GM12892 (cell line): ENCODE data around the gene CXCR6.

Experiments used
- DNase-seq: peaks from one replicate; pipeline ENCODE4 v3.0.0; 2011; ENCODE audit not compliant: insufficient read length
- FAIRE-seq: peaks from 2 replicates; lab custom pipeline; 2011; peaks lifted over from hg19 to GRCh38; lab: Jason Lieb, UNC
- POLR2A ChIP-seq: IDR thresholded peaks from 2 replicates; pipeline ENCODE4 v1.6.1; 2011; ENCODE audit warnings: low read depth, low read length, control low read depth
- POLR2AphosphoS5 ChIP-seq: IDR thresholded peaks from 2 replicates; pipeline ENCODE4 v1.6.1; 2011; ENCODE audit warnings: low read depth, low read length, control low read depth
- TAF1 ChIP-seq: IDR thresholded peaks from 2 replicates; pipeline ENCODE4 v1.6.1; 2011; ENCODE audit warnings: low read depth, mild to moderate bottlenecking, control low read depth, low read length, borderline replicate concordance

Gene CXCR6

GRCh38 chr3:45964139-45964538, 20.9 kb downstream of the CXCR6 start:
- peak; percentile 92 for FAIRE-seq
- peak; percentile 33 for DNase-seq
- TF ChIP-seq TAF1 (no peak), POLR2AphosphoS5 (no peak), POLR2A (no peak)

- FAIRE-seq = peak; percentile 30
These were observed 22.0 kb downstream of the CXCR6 start for GRCh38 chr3:45965253-45965652.

DNA sequence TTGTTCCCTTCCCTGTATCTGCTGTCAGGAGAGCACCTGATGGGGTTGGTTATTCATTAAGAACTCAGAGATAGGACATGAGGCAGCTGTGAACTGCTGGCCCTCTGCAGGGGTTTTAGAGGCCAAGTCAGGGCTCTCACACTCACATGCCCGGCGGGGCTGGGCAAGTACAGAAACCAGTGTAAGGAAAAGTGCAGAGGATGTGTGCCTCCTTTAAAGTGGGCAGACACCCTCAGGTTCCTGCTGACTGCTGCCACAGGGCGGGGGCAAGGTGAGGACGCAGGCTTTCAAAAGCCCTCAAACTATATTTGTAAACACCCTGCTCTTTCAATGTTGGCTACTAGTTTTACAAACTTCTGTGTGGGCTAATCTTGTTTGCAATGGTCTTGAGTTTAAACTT, 22.4 kb downstream of the CXCR6 start:
- TF ChIP-seq POLR2AphosphoS5 (no peak), POLR2A (no peak), TAF1 (no peak)
- FAIRE-seq (no peak), DNase-seq (no peak)

More at GRCh38 chr3:45965253-45965652, 22.0 kb downstream of the CXCR6 start:
- TF ChIP-seq TAF1 (no peak), POLR2AphosphoS5 (no peak), POLR2A (no peak)
- no peak for DNase-seq

GRCh38 chr3:45966371-45966791, 23.1 kb downstream of the CXCR6 start:
- FAIRE-seq = no peak
- DNase-seq = no peak
- TF ChIP-seq TAF1 = no peak
- no peak for TF ChIP-seq POLR2AphosphoS5
- TF ChIP-seq POLR2A = no peak

DNA sequence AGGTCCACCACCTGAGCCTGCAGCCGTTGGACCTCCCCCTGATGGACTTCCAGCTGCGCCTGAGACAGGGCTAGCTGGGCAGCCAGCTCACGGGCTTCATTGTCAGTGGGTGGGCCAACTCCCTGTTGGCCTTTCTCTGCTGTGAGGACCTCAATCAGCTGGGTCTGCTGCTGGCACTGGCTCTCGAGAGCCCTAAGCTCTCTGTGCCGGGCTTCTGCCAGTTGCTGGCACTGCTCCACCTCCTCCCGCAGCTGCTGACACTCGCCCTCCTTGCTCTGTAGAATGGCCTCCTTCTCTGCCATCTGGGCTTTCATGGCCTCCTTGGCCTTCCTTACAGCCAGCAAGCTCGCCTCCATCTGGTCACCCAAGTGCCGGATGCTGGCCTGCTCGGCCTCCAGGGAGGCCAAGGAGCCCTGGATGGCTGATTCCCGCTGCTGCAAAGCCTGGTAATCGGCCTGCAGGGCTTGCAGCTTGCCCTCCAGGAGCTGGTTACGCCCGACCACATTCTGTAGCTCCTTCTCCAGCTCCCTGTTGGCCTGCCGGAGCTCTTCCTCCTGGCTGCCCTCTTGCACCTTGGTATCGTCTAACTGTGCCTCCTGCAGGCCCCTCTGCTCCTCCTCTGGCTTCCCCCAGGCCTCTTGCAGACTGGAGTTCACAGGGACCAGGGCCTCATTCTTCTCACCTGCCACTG, 23.8 kb downstream of the CXCR6 start:
- DNase-seq (no peak), FAIRE-seq (no peak)
- TF ChIP-seq TAF1 (no peak), POLR2AphosphoS5 (no peak), POLR2A (no peak)

DNA sequence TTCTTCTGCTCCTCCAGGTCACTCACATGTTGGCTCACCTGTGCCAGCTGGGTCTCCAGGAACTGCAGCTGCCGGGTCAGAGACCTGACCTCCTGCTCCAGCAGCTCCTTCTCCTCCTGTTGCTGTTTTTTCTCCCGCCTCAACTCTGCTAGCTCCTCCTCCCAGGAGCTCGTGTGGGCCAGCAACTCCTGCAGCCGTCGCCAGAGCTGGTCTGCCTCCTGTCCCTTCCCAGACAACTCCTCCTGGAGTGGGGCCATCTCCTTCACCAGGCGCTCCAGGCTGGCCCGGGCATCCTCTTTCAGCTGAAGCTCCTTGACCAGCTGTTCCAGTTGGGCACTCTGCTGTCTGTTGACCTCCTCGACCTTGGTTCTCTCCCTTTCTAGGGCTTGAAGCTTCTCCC, 24.5 kb downstream of the CXCR6 start:
- DNase-seq (no peak), FAIRE-seq (no peak)
- TF ChIP-seq POLR2A = no peak
- TF ChIP-seq POLR2AphosphoS5 = no peak
- no peak for TF ChIP-seq TAF1

GRCh38 chr3:45968149-45968548, 24.9 kb downstream of the CXCR6 start:
- TF ChIP-seq POLR2A (no peak), POLR2AphosphoS5 (no peak), TAF1 (no peak)
- DNase-seq (no peak), FAIRE-seq (no peak)

DNA sequence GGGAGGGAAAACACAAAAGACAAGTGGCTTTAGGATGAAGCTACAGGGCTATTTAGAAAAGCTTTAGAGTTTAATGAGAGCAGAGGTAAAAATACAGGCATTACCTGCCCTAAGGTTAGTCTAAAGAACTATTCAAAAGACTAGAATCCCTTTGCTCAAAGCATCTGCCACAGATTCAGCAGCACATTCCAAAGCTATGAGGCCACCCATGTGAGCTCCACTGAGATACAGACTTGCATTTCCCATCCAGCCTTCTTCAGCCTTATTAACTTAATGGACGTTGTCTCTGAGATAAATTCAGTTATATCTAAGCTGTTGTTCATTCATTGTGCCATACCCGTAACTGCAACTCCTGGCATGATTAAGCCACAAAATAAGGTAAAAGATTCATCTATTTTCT, 25.4 kb downstream of the CXCR6 start:
- DNase-seq (no peak), FAIRE-seq (no peak)
- TF ChIP-seq TAF1 = no peak
- no peak for TF ChIP-seq POLR2A
- TF ChIP-seq POLR2AphosphoS5 = no peak

GRCh38 chr3:45969116-45969515, 25.9 kb downstream of the CXCR6 start:
- TF ChIP-seq POLR2AphosphoS5 (no peak), POLR2A (no peak), TAF1 (no peak)
- FAIRE-seq (no peak), DNase-seq (no peak)

DNA sequence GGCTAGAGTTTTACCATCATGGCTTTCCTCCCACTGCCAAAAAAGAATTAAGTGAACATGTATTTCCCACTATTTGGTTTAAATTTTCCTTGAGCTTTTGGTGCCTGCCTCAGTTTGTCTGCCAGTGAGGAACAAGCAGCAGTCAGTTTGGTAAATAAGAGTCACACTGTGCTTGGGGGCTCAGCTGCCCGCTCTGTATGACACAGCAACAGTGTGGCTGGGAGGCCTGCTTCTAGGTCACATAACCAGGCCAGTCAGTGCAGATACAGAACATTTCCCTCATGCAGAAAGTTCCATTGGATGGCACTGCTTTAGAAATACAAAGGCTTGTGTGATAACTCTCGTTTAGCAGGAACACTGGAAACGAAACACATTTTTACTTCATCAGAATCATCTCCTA, 26.7 kb downstream of the CXCR6 start:
- TF ChIP-seq POLR2A (no peak), TAF1 (no peak), POLR2AphosphoS5 (no peak)
- FAIRE-seq (peak; percentile 21), DNase-seq (no peak)

GRCh38 chr3:45972534-45973402, 29.5 kb downstream of the CXCR6 start:
- FAIRE-seq (peak; percentile 81), DNase-seq (no peak)
- no peak for TF ChIP-seq TAF1
- no peak for TF ChIP-seq POLR2A
- no peak for TF ChIP-seq POLR2AphosphoS5

DNA sequence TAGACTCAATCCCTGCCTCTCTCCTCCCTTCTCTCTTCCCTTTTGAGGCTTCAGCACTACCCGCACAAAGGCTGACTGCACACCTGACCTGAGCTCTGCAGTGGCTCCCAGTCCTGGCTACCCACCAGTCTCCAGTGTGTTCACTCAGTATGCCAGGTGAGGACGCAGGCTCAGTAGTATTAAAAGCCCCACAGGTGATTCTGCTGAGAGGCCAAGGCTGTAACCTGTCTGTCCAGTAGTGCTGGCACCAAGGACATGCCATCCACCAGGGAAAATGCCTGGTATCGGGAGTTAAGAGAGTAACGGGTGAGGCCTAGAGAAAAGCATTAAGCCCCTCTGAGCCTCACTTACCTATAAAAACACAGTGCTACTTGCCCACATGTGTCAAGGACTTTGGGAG, 31.4 kb downstream of the CXCR6 start:
- DNase-seq (no peak), FAIRE-seq (no peak)
- TF ChIP-seq POLR2A (no peak), TAF1 (no peak), POLR2AphosphoS5 (no peak)

GRCh38 chr3:45975686-45976085, 32.4 kb downstream of the CXCR6 start:
- TF ChIP-seq POLR2AphosphoS5 (no peak), TAF1 (no peak), POLR2A (no peak)
- FAIRE-seq (no peak), DNase-seq (no peak)
